CD4-positive, alpha-beta T cell treated with Interleukin-17A for 4 hours (primary cell): ENCODE measurements around the gene TSC22D3.

ENCODE experiments used
- DNase-seq: peaks from one replicate; pipeline ENCODE4 v3.0.0-alpha.2; 2020; ENCODE audit warnings: mixed read lengths

The TSC22D3 gene

DNA sequence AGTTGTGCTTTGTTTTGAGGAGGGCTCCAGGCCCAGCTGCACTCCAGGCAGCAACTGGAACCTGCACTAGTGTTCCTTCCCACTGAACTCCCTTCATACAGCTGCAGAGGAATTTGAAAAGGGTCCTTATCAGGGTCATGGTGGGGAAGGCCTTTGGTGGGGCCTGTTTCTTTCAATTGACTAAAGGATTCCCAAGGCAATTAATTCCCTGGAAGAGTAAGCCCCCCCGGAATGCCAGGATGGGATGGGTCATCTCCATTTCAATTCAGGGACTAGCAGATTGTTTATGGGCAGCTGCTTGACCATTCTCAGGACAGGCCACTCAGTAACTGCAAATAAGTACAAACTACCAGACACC, 45.3 kb downstream of the TSC22D3 start:
- no peak for DNase-seq

- no peak for DNase-seq
These were observed 45.9 kb downstream of the TSC22D3 start for GRCh38 chrX:107729558-107730297.

DNA sequence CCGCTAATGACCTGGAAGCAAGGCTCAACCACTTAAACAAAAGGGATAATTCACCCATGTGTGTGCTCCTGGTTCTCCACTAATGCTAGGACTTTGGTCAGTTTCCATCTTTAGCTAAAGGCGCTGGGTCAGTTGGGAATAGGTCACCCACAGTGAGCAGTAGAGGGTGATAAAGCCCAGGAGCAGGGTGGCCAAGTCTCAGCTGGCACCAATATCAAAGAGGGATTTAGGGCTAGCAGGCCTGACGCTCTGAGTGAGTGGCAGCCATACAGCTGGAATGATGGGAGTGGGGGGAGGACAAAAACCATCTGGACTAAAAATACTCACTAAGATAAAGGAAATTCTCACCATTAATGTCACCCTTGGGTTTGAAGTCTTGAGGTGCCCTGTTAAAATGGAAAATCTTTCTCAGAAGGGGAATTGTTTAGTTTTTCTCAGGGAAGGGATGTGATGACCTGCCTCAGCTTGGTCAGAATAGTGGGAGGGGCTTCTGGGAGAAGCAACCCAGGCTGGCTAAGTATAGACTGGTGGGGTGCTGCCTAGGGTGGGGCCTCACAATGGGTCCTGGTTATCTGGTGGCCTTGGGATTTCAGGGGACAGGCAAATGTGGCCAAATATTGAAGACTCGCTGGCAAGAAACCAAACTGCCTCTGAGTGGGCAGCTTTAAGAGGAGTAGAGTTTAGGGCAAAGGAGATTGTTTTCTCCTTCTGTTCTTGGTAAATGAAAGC, 47.1 kb downstream of the TSC22D3 start:
- no peak for DNase-seq

DNA sequence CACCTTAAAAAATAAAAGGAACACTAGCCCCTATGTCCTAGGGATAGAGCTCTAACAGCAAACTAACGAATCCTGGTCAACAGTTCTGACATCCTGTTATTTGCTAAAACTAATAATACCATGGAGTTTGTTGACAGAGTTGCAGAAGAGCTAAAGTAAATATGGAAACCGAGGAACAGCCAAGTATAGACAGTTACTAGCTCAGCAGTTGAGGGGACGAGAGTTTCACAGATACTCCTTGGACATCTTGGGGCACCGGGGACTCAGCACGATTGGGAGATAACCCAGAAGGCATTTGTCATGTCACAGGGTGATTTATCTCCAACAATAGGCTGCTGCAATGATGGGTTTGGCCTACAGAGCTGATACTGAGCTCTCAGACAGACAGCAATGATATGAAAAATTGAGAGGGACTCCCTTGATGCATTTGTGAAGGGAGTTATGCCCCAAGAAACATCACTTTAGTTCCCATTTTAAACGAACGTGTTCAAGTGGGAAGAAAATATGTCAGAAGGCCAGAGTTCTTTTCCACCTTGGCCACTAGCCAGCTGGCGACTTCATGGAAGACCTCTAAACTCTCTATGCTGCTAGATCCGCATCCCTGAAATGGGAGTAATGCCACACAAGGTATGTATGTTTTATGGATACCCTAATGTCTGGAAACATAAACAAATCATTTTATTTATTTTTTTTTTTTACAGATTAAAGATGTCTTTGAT, 48.6 kb downstream of the TSC22D3 start:
- no peak for DNase-seq

- DNase-seq: no peak
These were observed 49.6 kb downstream of the TSC22D3 start for GRCh38 chrX:107725761-107726555.

DNA sequence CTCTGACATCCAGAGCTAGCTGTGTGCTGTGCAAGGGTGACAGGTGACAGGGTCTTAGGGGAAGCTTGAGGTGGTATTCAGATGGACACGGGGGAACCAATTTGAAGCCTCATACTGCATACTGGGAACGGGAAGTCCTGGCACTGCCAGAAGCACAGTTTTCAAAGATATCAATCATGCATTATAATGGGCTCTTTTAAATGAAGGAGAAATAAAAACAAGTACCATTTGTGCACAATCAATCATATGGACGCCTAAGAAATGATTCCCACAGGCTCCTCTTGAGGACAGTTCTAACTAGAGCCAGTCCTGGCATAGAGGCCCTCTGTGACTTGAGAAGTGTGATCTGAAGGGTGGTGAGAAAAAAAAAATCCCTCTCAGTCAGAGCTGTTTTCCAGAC, 50.9 kb downstream of the TSC22D3 start:
- no peak for DNase-seq

DNA sequence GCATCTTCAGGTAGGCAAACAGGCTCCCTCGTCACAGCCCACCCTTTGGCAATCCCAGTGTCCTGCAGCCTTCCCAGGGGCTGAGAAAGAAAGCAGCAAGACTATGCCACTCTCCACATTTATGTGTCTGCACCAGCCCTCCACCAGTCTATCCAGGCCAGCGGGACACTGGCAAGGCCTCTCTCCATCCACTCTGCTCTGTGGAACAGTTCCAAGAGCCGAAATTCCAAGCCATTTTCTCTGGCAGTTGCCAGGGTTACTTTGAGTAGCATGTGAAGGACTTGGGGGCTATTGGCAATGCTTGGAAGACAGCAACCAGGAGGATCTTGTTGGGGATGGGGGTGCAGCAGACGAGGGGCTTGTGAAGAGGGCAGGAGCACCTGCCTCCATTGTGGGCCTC, 52.1 kb downstream of the TSC22D3 start:
- DNase-seq: no peak

DNA sequence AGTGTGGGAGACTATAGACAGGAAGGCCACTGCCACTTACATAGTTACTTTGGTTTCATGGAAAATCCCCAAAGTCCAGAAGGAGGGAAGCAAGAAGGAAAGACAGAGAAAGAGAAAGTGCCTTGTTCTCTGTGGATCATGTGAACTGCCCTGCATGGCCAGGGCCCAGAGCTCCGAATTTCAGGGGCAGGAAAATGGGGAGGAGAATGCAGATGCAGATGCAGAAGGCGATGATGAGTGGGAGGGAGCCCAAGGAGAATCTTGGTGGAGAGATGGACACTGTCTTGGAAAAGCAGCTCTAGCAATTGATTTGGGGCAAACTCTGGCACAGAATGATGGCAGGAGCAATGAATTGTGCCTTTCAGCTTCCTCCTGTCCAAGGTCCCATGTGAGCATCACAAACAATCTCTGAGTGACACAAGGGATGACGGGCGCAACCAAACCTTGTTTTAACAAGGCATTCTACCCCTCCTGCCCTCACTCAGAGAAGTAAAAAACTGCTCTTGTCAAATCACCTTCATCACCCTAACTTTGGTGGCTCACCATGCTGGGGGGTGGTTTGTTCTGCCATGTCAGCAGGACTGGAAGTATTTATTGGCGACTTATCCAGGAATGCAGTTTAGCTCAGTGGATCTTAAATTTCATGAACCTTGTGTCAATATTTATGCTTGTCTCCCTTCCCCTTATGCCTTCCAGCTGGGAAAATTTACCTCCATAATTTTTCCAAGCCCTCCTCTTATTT, 53.5 kb downstream of the TSC22D3 start:
- no peak for DNase-seq

DNA sequence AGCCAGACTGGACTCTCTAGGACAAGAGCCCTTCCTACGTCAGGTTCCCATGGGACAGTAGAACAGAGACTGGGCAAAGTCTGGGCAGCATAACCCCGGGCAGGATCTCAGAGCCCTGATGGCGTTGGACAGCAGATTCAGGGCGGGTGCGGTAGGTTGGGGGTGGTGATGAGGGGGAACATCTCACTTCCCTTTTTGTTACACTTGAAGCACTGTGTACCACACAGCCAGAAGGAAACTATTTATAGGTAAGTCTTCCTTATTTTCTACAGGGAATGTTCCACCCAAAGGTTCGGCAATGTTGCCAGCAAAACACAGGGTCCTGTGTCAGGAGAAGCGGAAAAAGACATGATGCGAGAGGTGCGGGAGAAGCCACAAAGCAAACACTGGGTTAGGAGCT, 54.3 kb downstream of the TSC22D3 start:
- no peak for DNase-seq

GRCh38 chrX:107718156-107718621, 57.4 kb downstream of the TSC22D3 start:
- DNase-seq: peak; percentile 80

- peak; percentile 90 for DNase-seq
These were observed 58.5 kb downstream of the TSC22D3 start for GRCh38 chrX:107716816-107717700.

DNA sequence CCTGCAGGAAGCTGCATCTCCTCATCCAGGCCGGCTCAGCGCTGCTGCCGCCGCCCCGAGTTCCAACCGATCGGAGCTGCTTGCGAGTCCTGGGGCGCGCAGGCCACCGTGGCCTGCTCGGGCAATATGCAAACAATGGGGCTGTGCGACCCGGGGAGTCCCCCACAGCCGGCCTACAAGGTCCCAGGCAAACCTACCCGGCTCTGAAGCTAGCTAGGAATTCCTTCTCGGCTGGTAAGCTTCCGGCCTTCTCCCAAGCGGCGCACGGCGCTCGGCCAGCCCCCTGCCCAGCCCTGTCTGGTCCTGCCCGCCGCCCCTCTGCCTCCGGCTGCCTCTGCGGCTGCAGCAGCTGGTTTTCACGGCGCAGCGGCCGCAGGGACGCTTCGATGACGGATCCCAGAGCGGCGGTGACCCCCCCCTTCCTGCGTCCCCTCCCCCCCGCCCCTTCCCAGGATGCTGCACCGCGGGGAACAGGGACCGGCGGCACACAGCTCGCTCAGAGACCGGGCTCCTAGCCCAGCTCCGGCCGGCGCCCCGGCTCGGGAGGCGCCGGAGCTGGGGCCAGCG, 59.4 kb downstream of the TSC22D3 start:
- DNase-seq: peak; percentile 45

GRCh38 chrX:107715331-107716117, 60.1 kb downstream of the TSC22D3 start:
- peak; percentile 14 for DNase-seq

DNA sequence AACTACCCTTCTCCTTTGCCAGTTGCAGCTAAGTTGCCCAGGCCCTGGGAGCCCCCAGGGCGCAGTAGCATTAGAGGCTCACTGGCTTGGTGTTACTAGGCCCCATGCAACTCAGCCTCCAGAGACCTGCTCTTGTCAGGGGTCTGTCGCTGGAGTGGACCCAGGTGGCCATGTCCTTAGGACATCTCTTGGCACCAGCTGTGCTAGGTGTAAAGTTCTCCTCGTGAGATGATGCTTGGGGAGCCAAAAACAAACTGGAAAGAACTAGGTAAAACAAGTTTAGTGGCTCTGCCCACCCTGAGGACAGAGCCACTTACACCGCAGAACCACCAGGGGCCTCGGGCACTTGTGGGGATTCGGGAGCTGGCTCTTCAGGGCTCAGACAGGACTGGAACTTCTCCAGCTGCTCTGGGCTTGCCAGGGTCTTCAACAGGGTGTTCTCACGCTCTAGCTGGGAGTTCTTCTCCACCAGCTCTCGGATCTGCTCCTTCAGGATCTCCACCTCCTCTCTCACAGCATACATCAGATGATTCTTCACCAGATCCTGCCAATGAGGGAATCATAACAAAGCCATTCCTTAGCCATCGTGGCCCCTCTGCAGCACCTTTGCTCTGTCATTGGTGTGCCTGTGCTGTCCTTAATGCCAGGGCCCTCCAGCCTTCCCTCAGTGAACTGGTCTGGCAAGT, 61.2 kb downstream of the TSC22D3 start:
- DNase-seq: peak; percentile 12

- no peak for DNase-seq
These were observed 61.9 kb downstream of the TSC22D3 start for GRCh38 chrX:107713543-107714205.

- no peak for DNase-seq
These were observed 62.4 kb downstream of the TSC22D3 start for GRCh38 chrX:107713203-107713542.

DNA sequence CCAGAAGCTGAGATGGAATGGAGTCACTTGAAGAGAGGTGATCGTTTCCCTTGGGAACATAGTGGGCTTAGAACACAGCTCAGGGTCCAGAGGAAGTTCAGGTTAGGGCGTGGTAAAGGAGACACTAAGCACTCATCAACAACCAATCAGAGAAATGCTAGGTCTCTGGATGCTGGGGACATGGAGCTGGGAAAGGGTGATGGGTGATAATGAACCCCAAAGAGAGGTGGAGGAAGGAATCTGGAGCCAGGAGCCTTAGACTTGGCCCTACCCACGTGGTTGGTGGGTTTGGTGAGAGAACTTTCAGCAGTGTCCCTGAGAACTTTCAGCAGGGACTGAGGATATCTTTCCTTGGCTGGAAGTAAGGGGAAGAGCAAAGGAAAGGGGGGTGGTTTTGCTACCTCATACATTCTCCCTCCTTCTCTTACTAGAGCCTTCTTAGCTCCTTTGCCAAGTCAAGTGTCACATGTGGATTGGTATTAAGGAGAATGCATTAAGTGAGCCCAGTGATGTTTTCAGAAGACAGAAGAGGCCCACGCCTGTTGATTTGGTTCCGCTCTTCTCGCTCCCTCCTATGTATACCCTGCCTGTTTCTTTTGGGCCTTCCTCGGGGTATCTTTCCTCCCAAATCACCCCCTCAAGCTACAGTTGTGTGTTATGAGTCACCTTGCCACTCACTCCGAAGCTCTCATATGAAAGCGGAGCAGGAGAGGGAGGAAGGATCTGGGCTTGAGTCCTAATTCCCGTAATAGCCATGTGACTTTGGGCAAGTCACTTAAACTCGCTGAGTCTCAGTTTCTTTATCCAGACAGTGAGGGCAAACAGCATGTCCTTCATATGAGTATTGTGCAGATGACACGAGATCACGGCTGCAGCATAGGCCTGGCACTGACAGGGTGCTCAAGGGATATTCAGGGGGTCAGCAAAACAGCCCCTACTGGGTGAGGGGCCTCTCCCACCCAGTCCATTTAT, 63.1 kb downstream of the TSC22D3 start:
- peak; percentile 16 for DNase-seq
